Vagina (tissue), 2 donors: ENCODE data around the gene OR9G4.

ENCODE experiments used
- POLR2A ChIP-seq, 2 donors: fragments of 450-650 bp; IDR thresholded peaks; one replicate each; pipeline ENCODE4 v1.6.1; 2017; ENCODE audit warnings: antibody characterized with exemption in 2 of 2, mild to moderate bottlenecking in 2 of 2, moderate library complexity in 2 of 2
- POLR2AphosphoS5 ChIP-seq, 2 donors: sonication (generic); formaldehyde crosslinking; IDR thresholded peaks; one replicate each; pipeline ENCODE4 v1.9.0; 2017; ENCODE audit warnings: antibody characterized with exemption in 2 of 2, mild to moderate bottlenecking in 2 of 2, low read depth in 1 of 2; ENCODE audit not compliant: insufficient read depth in 1 of 2
- TF ChIP-seq, protein P1 (sequence below), 3 experiments: fragments of 450-650 bp in 2 of 3; fragments of 200-600 bp in 1 of 3; sonication (generic) in 1 of 3; IDR thresholded peaks; one replicate each; pipeline ENCODE4 v1.5.1; 2017 to 2019; ENCODE audit warnings: antibody characterized with exemption in 3 of 3, mild to moderate bottlenecking in 2 of 3, moderate library complexity in 2 of 3

- TF ChIP-seq, protein P1, sequence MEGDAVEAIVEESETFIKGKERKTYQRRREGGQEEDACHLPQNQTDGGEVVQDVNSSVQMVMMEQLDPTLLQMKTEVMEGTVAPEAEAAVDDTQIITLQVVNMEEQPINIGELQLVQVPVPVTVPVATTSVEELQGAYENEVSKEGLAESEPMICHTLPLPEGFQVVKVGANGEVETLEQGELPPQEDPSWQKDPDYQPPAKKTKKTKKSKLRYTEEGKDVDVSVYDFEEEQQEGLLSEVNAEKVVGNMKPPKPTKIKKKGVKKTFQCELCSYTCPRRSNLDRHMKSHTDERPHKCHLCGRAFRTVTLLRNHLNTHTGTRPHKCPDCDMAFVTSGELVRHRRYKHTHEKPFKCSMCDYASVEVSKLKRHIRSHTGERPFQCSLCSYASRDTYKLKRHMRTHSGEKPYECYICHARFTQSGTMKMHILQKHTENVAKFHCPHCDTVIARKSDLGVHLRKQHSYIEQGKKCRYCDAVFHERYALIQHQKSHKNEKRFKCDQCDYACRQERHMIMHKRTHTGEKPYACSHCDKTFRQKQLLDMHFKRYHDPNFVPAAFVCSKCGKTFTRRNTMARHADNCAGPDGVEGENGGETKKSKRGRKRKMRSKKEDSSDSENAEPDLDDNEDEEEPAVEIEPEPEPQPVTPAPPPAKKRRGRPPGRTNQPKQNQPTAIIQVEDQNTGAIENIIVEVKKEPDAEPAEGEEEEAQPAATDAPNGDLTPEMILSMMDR (IDR thresholded peaks at IDR 0.05): no peak
- TF ChIP-seq POLR2AphosphoS5 (IDR thresholded peaks at IDR 0.05; ENCODE audit: insufficient read depth in 1 of 2, low read depth in 1 of 2): no peak
- TF ChIP-seq POLR2A (IDR thresholded peaks at IDR 0.05): no peak
Observed at GRCh38 chr11:56705784-56706396, 42.6 kb downstream of the OR9G4 start.
